ENCODE results near the gene LLPH. TPM values are rescaled to one million over a fixed set of nuclear protein-coding genes. Genes with fewer than 3 reads are reported as not detected.
A peak's percentile ranks its signal among the peaks of the same experiment; 100 is the strongest.

The LLPH gene
- total RNA-seq, 1 donor from 2014 or later = 3.4 TPM

- no peak for DNase-seq
Measured at GRCh38 chr12:66090157-66090556, 40.4 kb downstream of the LLPH start.

GRCh38 chr12:66087365-66087943 is 43.1 kb downstream of the LLPH start:
- DNase-seq = peak; percentile 82

- DNase-seq = no peak
Measured at GRCh38 chr12:66085998-66086397, 44.6 kb downstream of the LLPH start.

- DNase-seq = no peak
Measured at GRCh38 chr12:66085213-66085612, 45.3 kb downstream of the LLPH start.

GRCh38 chr12:66083766-66084165 is 46.8 kb downstream of the LLPH start:
- DNase-seq = no peak

- DNase-seq = no peak
Measured at GRCh38 chr12:66082744-66083143, 47.8 kb downstream of the LLPH start.

- no peak for DNase-seq
Measured at GRCh38 chr12:66080791-66081190, 49.8 kb downstream of the LLPH start.

- DNase-seq = no peak
Measured at GRCh38 chr12:66077542-66077941, 53.0 kb downstream of the LLPH start.

GRCh38 chr12:66074561-66074960 is 56.0 kb downstream of the LLPH start:
- DNase-seq = no peak

- no peak for DNase-seq
Measured at GRCh38 chr12:66072566-66072965, 58.0 kb downstream of the LLPH start.

- no peak for DNase-seq
Measured at GRCh38 chr12:66072135-66072534, 58.4 kb downstream of the LLPH start.

GRCh38 chr12:66071549-66071948 is 59.0 kb downstream of the LLPH start:
- DNase-seq = no peak

- DNase-seq = no peak
Measured at GRCh38 chr12:66070378-66071120, 60.0 kb downstream of the LLPH start.

GRCh38 chr12:66066929-66067523 is 63.5 kb downstream of the LLPH start:
- no peak for DNase-seq

Other genes with a start within 250 kb of the LLPH start
- gene TMBIM4, start 39.2 kb upstream of the LLPH start, total RNA-seq = 78.9 and 142 TPM in 2 replicates
- 17.1 and 19.2 TPM in 2 replicates for gene IRAK3, start 58.5 kb upstream of the LLPH start, total RNA-seq
- gene HELB, start 171.7 kb upstream of the LLPH start, total RNA-seq = 4.1 and 4.4 TPM in 2 replicates